GM21723 (cell line): ENCODE results near the gene FOXB1.

Experiments
- ATAC-seq: cut with Tn5 transposase; IDR thresholded peaks from one replicate; pipeline ENCODE4 v1.9.1; 2021; ENCODE audit warnings: mild to moderate bottlenecking, moderate library complexity; ENCODE audit not compliant: unreplicated experiment

The FOXB1 gene

DNA sequence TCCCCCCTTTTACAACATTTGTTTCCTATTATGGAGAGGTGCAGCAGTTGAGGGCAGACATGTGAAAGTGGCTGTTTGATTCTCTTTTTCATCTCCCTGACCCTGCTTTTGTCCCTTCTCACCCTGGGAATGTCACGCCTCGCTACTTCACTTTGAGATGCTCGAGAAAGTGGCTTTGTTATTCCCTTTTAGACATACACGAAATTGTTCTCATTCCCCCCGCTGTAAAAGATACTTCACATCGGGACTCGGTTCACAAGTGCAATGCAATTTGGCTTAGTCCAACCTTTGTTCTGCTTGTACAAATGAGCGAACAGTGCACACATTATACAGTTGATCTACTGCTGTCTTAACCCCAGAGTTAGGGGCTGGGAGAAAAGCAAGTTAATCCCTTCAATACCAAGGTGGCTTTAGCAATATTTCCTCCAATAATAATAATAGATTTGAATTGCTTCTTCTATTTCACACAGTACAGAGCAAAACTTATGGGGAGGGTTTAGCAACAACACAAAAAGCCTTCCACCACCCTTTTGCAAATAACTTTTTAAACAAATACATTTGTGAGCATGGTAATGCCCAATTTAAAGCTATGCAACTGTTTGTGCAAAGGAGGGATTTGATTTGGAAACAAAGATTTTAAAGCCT lies 5.7 kb upstream of the FOXB1 start:
- no peak for ATAC-seq

DNA sequence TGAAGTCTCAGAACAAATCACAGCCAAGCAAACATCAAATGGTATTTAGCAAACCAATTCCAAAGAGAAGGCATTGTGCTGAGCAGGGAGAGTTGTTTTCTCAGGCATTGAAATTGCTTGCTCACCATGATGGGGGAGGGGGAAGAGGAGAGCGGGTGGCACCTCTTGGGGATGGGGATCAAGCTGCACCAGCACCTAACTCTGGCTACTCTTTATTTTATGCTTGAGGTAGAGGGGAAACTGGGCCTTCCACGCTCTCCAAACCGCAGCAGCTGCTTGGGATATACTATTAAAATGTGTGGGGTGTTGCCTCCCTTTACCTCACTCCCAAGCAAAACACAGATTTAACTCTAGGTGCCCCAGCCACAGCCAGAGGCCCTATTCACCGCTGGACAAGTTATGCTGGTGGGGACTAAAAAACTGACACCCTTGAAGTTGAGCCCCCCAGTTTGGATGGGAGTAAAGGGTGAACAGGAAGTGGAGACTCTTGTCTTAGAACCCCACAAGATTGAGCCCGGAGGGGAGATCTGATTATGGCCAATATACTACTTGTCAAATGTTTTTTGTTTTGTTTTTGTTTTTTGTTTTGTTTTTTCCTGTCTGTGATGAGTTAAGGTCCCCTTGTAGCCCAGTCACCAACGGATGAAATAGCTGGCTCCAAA lies 5.0 kb upstream of the FOXB1 start:
- no peak for ATAC-seq

GRCh38 chr15:59999612-60000112 lies 4.4 kb upstream of the FOXB1 start:
- ATAC-seq = no peak

DNA sequence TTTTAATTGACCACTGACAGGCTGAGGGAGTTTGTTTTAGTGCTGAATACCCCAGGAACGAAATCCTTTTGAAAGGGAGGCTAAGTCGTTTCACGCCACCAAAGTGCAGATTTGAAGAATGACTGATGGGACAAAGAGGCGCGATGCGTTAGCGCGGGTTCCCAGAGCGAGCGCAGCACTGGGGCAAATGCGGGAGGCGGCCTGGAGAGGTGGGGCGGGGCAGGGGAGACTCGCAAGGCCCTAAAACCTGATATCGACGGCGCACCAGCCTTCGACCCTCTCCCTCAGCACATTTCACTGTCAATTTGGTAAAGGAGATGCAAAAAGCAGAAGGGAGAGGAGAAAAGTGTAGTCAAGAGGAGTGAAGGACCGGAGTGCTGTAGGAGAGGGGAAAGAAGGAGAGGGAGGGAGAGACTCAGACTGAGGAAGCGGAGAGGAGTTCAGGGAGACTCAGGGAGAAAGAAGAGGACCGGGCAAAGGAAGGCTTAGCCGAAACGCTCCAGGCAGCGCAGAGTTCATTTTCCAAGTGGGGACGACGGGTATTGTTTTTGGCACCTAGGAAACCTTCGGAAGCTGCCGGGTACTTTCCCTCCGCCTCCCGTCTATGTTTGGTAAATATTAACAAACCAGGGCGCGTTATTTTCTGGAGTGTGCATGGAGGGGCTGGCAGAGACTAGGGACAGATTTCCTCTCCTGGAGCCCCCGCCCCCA lies 3.8 kb upstream of the FOXB1 start:
- no peak for ATAC-seq

DNA sequence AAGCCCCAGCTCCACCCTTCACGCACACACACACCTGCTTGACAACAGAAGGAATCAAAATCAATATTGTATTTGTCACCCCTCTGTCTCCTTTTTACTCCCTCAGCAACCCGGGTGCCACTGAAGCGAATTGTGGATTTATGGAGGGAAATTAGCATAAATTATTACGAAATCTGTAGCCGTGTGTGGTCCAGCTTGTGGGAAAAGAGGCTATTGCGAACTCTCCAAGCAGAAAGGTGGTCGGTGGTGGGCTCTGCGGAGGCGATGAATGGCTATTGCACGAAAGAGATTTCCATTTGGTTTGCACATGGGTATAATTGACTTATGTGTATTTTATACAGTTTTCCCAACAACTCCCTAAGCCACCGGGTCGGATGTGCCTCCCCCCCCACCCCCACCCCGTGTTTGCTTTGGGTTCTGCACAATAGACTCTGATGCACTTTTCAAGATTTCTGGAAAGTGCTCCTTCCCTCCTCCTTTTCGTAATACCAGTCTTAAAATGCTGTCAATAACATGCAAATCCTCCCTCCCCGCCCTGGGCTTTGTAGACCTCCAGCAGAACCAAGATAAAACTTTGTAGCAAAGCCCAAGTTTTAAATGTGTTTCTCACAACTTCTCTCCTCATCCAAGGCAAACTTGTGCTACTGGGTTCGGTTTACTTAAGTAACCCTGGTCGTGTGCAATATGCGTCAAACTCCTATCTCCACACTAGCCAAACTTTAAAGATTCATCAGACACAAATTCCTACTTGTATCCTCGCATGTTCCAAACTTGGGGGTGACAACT lies 3.1 kb upstream of the FOXB1 start:
- no peak for ATAC-seq

DNA sequence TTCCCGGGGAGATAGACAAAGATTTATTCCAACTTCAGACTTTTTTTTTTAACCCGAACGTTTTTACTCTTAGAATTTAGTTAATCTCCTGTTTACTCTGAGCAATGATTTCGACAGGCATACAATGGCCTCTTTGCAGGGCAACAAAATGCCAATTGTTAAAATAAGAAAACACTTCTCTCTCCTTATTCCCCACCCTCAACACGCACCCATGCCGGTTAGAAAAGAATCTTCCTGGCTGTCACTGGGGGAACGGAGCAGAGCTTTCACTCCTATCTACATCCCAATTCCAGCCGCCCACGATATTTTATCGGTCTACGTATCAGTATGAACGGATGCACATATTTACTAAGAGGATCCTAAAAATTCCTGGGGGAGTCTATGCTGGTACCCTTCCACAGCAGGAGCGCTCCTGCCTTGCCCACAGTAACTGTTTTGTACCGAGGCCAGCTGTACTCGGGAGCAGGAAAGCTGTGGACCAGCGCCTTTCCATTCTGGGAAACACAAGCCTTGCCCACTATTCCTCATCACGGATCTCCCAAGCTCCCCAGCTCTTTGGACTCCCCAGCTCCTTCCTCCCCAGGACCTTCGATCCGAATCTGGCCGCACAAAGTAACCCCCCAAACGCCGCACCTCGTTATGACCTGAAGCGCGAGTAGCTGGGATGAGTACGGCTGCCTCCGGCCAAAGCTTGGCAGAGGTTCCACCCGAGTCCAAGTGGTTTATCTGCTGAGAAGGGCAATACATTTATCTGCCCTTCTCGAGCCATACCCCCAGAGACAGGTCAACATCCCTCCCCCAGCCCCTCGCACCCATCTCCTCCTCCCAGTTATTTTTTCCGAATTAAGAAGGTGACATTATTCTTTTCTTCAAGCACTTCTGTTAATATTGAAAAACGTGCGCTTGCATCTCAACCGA lies 2.2 kb upstream of the FOXB1 start:
- no peak for ATAC-seq

DNA sequence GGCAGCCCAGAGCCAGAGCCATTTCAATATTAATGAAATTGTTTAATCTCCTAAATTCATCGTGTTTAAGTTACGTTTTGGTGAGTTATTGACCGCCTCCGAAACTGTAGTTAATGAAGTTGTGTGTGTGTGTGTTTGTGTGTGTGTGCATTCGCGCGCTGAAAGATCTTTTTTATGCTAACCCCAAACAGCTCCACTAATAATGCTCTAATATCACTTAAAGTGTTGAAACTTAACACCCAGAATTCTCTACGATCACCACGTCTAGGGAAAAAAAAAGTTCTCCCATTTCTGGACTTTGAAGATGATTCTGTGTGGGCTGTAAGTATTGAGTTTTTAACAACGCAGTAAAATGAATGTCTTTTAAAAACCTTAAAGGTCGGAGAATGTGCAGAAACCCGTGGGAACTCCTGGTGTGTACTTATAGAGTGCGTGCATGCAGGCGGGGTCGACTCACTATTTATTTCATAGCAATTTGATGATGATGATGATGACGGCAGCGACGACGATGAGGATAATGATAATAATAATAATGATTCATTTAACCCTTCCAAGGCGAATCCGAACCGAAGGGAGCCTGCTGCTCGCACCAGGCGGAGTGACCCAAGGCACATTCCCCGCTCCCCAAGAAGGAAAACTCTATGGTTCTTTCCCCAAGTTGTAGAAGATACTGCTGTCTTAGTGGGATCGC lies 1.4 kb upstream of the FOXB1 start:
- no peak for ATAC-seq

- ATAC-seq = no peak
These were observed 685 bp upstream of the FOXB1 start for GRCh38 chr15:60003243-60004008.

DNA sequence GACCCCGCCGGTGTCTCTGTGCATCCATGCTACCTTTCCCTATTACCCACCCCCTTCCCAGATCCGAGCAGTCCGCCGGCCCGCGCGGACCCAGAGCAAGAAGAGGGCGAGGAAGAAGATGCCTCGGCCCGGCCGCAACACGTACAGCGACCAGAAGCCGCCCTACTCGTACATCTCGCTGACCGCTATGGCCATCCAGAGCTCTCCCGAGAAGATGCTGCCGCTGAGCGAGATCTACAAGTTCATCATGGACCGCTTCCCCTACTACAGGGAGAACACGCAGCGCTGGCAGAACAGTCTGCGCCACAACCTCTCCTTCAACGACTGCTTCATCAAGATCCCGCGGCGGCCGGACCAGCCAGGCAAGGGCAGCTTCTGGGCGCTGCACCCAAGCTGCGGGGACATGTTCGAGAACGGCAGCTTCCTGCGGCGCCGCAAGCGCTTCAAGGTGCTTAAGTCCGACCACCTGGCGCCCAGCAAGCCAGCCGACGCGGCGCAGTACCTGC lies 788 bp downstream of the FOXB1 start:
- no peak for ATAC-seq

GRCh38 chr15:60005352-60006202 lies 1.5 kb downstream of the FOXB1 start:
- peak; percentile 25 for ATAC-seq

GRCh38 chr15:60006203-60006862 lies 2.2 kb downstream of the FOXB1 start:
- peak; percentile 59 for ATAC-seq

DNA sequence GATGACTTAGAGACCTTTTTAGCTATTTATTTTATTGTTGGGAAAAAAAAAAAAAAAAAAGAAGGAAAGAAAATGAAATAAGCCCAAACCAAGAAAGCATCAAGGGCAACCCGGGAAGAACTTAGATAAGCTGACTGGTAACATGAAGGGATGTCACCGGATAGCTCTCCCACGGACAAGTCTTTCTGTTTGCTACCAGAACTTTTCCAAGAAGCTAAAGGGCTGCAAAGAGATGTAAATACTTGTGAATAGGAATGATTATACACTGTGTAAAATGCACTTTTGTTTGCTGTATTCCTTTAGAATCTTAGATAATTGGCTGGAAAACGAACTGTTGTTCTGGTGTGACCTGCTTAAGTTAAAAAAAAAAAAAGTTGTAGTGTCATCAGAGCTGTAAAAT lies 2.8 kb downstream of the FOXB1 start:
- ATAC-seq = no peak

GRCh38 chr15:60009124-60009960 lies 5.2 kb downstream of the FOXB1 start:
- ATAC-seq = no peak

- no peak for ATAC-seq
These were observed 6.0 kb downstream of the FOXB1 start for GRCh38 chr15:60009980-60010732.

- ATAC-seq = no peak
These were observed 6.7 kb downstream of the FOXB1 start for GRCh38 chr15:60010858-60011257.

- ATAC-seq = no peak
These were observed 8.6 kb downstream of the FOXB1 start for GRCh38 chr15:60012695-60013094.
